Measurements from ENCODE around the gene ATP2B2. TPM values are rescaled to one million over a fixed set of nuclear protein-coding genes. Genes with fewer than 3 reads are reported as not detected.
"Not testable (repeated sequence)": the region's sequence is repeated elsewhere in the genome, so short reads cannot be mapped to it uniquely, and the experiment has no call there.

The ATP2B2 gene
- total and polyA plus RNA-seq, 2 experiments from 2014 or later: 0.66 to 1.8 TPM

- Histone ChIP-seq H3K4me1 (ENCODE audit: insufficient read depth) (no peaks in the 10 kb centered on the region), H3K36me3 (replicated peaks; ENCODE audit: insufficient read depth, low read depth) (no peaks in the 10 kb centered on the region), H3K9me2 (replicated peaks; ENCODE audit: insufficient read depth) (no peaks in the 10 kb centered on the region), H3K79me2 (no peaks in the 10 kb centered on the region), H3K4me2 (no peak overlapping the region), H3K4me3 (no peak overlapping the region), H4K20me1 (ENCODE audit: insufficient read depth, poor library complexity, severe bottlenecking) (no peaks in the 10 kb centered on the region), H3K27me3 (peaks cover 4% of the 10 kb centered on the region), H2AFZ (no peak overlapping the region), H3K27ac (no peak overlapping the region), H3K9me3 (ENCODE audit: low read depth) (no peaks in the 10 kb centered on the region)
- TF ChIP-seq, protein P1, sequence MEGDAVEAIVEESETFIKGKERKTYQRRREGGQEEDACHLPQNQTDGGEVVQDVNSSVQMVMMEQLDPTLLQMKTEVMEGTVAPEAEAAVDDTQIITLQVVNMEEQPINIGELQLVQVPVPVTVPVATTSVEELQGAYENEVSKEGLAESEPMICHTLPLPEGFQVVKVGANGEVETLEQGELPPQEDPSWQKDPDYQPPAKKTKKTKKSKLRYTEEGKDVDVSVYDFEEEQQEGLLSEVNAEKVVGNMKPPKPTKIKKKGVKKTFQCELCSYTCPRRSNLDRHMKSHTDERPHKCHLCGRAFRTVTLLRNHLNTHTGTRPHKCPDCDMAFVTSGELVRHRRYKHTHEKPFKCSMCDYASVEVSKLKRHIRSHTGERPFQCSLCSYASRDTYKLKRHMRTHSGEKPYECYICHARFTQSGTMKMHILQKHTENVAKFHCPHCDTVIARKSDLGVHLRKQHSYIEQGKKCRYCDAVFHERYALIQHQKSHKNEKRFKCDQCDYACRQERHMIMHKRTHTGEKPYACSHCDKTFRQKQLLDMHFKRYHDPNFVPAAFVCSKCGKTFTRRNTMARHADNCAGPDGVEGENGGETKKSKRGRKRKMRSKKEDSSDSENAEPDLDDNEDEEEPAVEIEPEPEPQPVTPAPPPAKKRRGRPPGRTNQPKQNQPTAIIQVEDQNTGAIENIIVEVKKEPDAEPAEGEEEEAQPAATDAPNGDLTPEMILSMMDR (IDR thresholded peaks at IDR 0.05; ENCODE audit: poor library complexity): no peak
- TF ChIP-seq EZH2phosphoT487 (IDR thresholded peaks at IDR 0.05; ENCODE audit: low read depth, severe bottlenecking, unreplicated experiment) (no peak), EZH2 (IDR thresholded peaks at IDR 0.05; ENCODE audit: borderline replicate concordance) (no peak)
- WGBS (ENCODE audit: low lambda C conversion rate, missing lambda C conversion rate): 95% methylated on average over 4 of the region's 4 CpGs
- no peak for DNase-seq (ENCODE audit: low spot score)
These were observed 121.5 kb downstream of the ATP2B2 start for GRCh38 chr3:10383850-10384248.

- TF ChIP-seq, protein P1 (IDR thresholded peaks at IDR 0.05; ENCODE audit: poor library complexity): no peak
- TF ChIP-seq EZH2phosphoT487 (IDR thresholded peaks at IDR 0.05; ENCODE audit: low read depth, severe bottlenecking, unreplicated experiment) (no peak), EZH2 (IDR thresholded peaks at IDR 0.05; ENCODE audit: borderline replicate concordance) (no peak)
- H3K9me3 ChIP-seq (ENCODE audit: low read depth): no peaks in the 10 kb centered on the region
- H3K27ac ChIP-seq: no peak overlapping the region
- no peaks in the 10 kb centered on the region for H4K20me1 ChIP-seq (ENCODE audit: insufficient read depth, poor library complexity, severe bottlenecking)
- no peaks in the 10 kb centered on the region for H3K9me2 ChIP-seq (replicated peaks; ENCODE audit: insufficient read depth)
- no peak overlapping the region for H2AFZ ChIP-seq
- H3K36me3 ChIP-seq (replicated peaks; ENCODE audit: insufficient read depth, low read depth): no peaks in the 10 kb centered on the region
- WGBS (ENCODE audit: low lambda C conversion rate, missing lambda C conversion rate): 75% methylated on average over 4 of the region's 4 CpGs
- no peak overlapping the region for H3K4me2 ChIP-seq
- H3K4me1 ChIP-seq (ENCODE audit: insufficient read depth): no peaks in the 10 kb centered on the region
- no peaks in the 10 kb centered on the region for H3K79me2 ChIP-seq
- peaks cover 4% of the 10 kb centered on the region for H3K27me3 ChIP-seq
- H3K4me3 ChIP-seq: no peak overlapping the region
- no peak for DNase-seq (ENCODE audit: low spot score)
These were observed 122.2 kb downstream of the ATP2B2 start for GRCh38 chr3:10382892-10383849.

GRCh38 chr3:10382445-10382844 lies 122.9 kb downstream of the ATP2B2 start:
- H3K36me3 ChIP-seq (replicated peaks; ENCODE audit: insufficient read depth, low read depth); H2AFZ ChIP-seq; H3K79me2 ChIP-seq; DNase-seq (ENCODE audit: low spot score); H3K4me1 ChIP-seq (ENCODE audit: insufficient read depth); H3K4me2 ChIP-seq; H3K27me3 ChIP-seq; H3K27ac ChIP-seq; H3K9me2 ChIP-seq (replicated peaks; ENCODE audit: insufficient read depth); H4K20me1 ChIP-seq (ENCODE audit: insufficient read depth, poor library complexity, severe bottlenecking); H3K4me3 ChIP-seq; H3K9me3 ChIP-seq (ENCODE audit: low read depth): not testable (repeated sequence)
- 88% methylated on average over 3 of the region's 3 CpGs for WGBS (ENCODE audit: low lambda C conversion rate, missing lambda C conversion rate)

DNA sequence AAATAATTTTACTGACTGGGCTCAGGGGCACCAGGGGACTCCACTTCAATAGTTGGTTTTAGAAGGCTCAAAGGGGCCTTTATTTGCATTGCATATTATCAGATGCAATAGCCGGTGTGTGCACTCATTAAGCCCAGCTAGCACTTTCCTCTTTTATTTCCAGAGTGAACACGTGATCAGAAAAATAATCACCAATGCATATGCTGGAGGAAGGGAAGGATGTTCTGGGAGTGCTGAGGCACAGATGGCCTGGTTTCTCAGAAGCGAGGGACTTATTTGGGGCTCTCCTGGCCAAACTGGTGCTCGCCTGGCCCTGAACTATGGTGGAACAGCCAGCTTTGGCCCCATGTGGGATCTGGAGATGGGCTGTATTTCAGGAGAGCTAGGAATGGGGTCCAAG lies 124.0 kb downstream of the ATP2B2 start:
- TF ChIP-seq EZH2 (IDR thresholded peaks at IDR 0.05; ENCODE audit: borderline replicate concordance): no peak
- TF ChIP-seq EZH2phosphoT487 (IDR thresholded peaks at IDR 0.05; ENCODE audit: low read depth, severe bottlenecking, unreplicated experiment): no peak
- TF ChIP-seq, protein P1 (IDR thresholded peaks at IDR 0.05; ENCODE audit: poor library complexity): no peak
- Histone ChIP-seq H3K4me3 (no peak overlapping the region), H3K4me1 (ENCODE audit: insufficient read depth) (no peaks in the 10 kb centered on the region), H3K27me3 (peaks cover 4% of the 10 kb centered on the region), H3K9me3 (ENCODE audit: low read depth) (no peaks in the 10 kb centered on the region), H3K9me2 (replicated peaks; ENCODE audit: insufficient read depth) (no peaks in the 10 kb centered on the region), H3K36me3 (replicated peaks; ENCODE audit: insufficient read depth, low read depth) (no peaks in the 10 kb centered on the region), H4K20me1 (ENCODE audit: insufficient read depth, poor library complexity, severe bottlenecking) (no peaks in the 10 kb centered on the region), H3K4me2 (no peak overlapping the region), H3K27ac (no peak overlapping the region), H2AFZ (no peak overlapping the region), H3K79me2 (no peaks in the 10 kb centered on the region)
- DNase-seq (ENCODE audit: low spot score): no peak
- 76% methylated on average over 4 of the region's 4 CpGs for WGBS (ENCODE audit: low lambda C conversion rate, missing lambda C conversion rate)
